Measurements from ENCODE around the gene MAPKAPK2. TPM values are rescaled to one million over a fixed set of nuclear protein-coding genes. Genes with fewer than 3 reads are reported as not detected.
A peak's percentile ranks its signal among the peaks of the same experiment; 100 is the strongest.

Gene MAPKAPK2
- total RNA-seq, 1 donor from 2014 or later: 77.7 TPM

- Mint-ChIP-seq H3K9me3 (no peaks in the 10 kb centered on the region), H3K4me3 (no peak overlapping the region), H3K4me1 (peaks cover 16% of the 10 kb centered on the region), H3K36me3 (ENCODE audit: low read depth) (no peaks in the 10 kb centered on the region), H3K27ac (ENCODE audit: unreplicated experiment) (peak overlapping the region; percentile 63), H3K27me3 (ENCODE audit: low read depth) (no peaks in the 10 kb centered on the region)
- no peak for DNase-seq (ENCODE audit: low read depth, low spot score)
- TF ChIP-seq, protein P1, sequence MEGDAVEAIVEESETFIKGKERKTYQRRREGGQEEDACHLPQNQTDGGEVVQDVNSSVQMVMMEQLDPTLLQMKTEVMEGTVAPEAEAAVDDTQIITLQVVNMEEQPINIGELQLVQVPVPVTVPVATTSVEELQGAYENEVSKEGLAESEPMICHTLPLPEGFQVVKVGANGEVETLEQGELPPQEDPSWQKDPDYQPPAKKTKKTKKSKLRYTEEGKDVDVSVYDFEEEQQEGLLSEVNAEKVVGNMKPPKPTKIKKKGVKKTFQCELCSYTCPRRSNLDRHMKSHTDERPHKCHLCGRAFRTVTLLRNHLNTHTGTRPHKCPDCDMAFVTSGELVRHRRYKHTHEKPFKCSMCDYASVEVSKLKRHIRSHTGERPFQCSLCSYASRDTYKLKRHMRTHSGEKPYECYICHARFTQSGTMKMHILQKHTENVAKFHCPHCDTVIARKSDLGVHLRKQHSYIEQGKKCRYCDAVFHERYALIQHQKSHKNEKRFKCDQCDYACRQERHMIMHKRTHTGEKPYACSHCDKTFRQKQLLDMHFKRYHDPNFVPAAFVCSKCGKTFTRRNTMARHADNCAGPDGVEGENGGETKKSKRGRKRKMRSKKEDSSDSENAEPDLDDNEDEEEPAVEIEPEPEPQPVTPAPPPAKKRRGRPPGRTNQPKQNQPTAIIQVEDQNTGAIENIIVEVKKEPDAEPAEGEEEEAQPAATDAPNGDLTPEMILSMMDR (conservative IDR thresholded peaks at IDR 0.05): no peak
Observed at GRCh38 chr1:206723805-206724472, 39.2 kb downstream of the MAPKAPK2 start.

GRCh38 chr1:206725109-206725963 is 40.6 kb downstream of the MAPKAPK2 start:
- Mint-ChIP-seq H3K4me1 (peaks cover 16% of the 10 kb centered on the region), H3K4me3 (no peak overlapping the region), H3K27ac (ENCODE audit: unreplicated experiment) (no peak overlapping the region), H3K27me3 (ENCODE audit: low read depth) (no peaks in the 10 kb centered on the region), H3K9me3 (no peaks in the 10 kb centered on the region), H3K36me3 (ENCODE audit: low read depth) (no peaks in the 10 kb centered on the region)
- TF ChIP-seq, protein P1 (conservative IDR thresholded peaks at IDR 0.05): peak; percentile 64
- peak; percentile 57 for DNase-seq (ENCODE audit: low read depth, low spot score)

- peaks cover 16% of the 10 kb centered on the region for H3K4me1 Mint-ChIP-seq
- TF ChIP-seq, protein P1 (conservative IDR thresholded peaks at IDR 0.05): no peak
- H3K9me3 Mint-ChIP-seq: no peaks in the 10 kb centered on the region
- no peaks in the 10 kb centered on the region for H3K36me3 Mint-ChIP-seq (ENCODE audit: low read depth)
- H3K27ac Mint-ChIP-seq (ENCODE audit: unreplicated experiment): no peak overlapping the region
- no peak for DNase-seq (ENCODE audit: low read depth, low spot score)
- H3K27me3 Mint-ChIP-seq (ENCODE audit: low read depth): no peaks in the 10 kb centered on the region
- no peak overlapping the region for H3K4me3 Mint-ChIP-seq
Observed at GRCh38 chr1:206727981-206728696, 43.4 kb downstream of the MAPKAPK2 start.

GRCh38 chr1:206728697-206728987 is 43.9 kb downstream of the MAPKAPK2 start:
- Mint-ChIP-seq H3K9me3 (no peaks in the 10 kb centered on the region), H3K4me3 (no peak overlapping the region)
- TF ChIP-seq, protein P1 (conservative IDR thresholded peaks at IDR 0.05): no peak

GRCh38 chr1:206729050-206729449 is 44.3 kb downstream of the MAPKAPK2 start:
- peaks cover 12% of the 10 kb centered on the region for H3K4me1 Mint-ChIP-seq
- H3K27ac Mint-ChIP-seq (ENCODE audit: unreplicated experiment): peak overlapping the region; percentile 52
- DNase-seq (ENCODE audit: low read depth, low spot score): no peak
- H3K27me3 Mint-ChIP-seq (ENCODE audit: low read depth): no peaks in the 10 kb centered on the region
- no peaks in the 10 kb centered on the region for H3K36me3 Mint-ChIP-seq (ENCODE audit: low read depth)
- H3K4me3 Mint-ChIP-seq: no peak overlapping the region
- TF ChIP-seq, protein P1 (conservative IDR thresholded peaks at IDR 0.05): no peak
- no peaks in the 10 kb centered on the region for H3K9me3 Mint-ChIP-seq

More at GRCh38 chr1:206728697-206728987, 43.9 kb downstream of the MAPKAPK2 start:
- Mint-ChIP-seq H3K27me3 (ENCODE audit: low read depth) (no peaks in the 10 kb centered on the region), H3K36me3 (ENCODE audit: low read depth) (no peaks in the 10 kb centered on the region), H3K4me1 (peaks cover 16% of the 10 kb centered on the region), H3K27ac (ENCODE audit: unreplicated experiment) (peak overlapping the region; percentile 52)
- no peak for DNase-seq (ENCODE audit: low read depth, low spot score)

Data from neural crest cell (in vitro differentiated cells).